GM23338 (cell line): ENCODE data around the gene EVX1. TPM values are rescaled to one million over a fixed set of nuclear protein-coding genes. Genes with fewer than 3 reads are reported as not detected.

Experiments used
- ATAC-seq: fragments of 200-7000 bp; cut with Tn5 transposase; 3 replicates; pipeline ENCODE4 v1.9.1; 2020
- DNase-seq: peaks from one replicate; pipeline ENCODE4 v3.0.0-alpha.2; 2015; ENCODE audit warnings: low spot score
- H2AFZ ChIP-seq: fragments of 200-600 bp; sonication (generic); 2 replicates; pipeline ENCODE4 v1.8.0; 2016; ENCODE audit warnings: antibody characterized with exemption, mild to moderate bottlenecking, moderate library complexity
- H3F3A ChIP-seq: fragments of 200-600 bp; sonication (generic); replicated peaks from 2 replicates; pipeline ENCODE4 v1.8.0; 2017; ENCODE audit warnings: antibody characterized with exemption, mixed run types, low read depth
- H3K27ac ChIP-seq: fragments of 200-600 bp; sonication (generic); 2 replicates; pipeline ENCODE4 v1.6.1; 2016; ENCODE audit warnings: low read depth
- H3K27me3 ChIP-seq: fragments of 200-600 bp; sonication (generic); 2 replicates; pipeline ENCODE4 v1.8.0; 2016; ENCODE audit warnings: mild to moderate bottlenecking, mixed run types, moderate library complexity; ENCODE audit not compliant: insufficient read depth
- H3K36me3 ChIP-seq: fragments of 200-600 bp; sonication (generic); 2 replicates; pipeline ENCODE4 v1.8.0; 2016; ENCODE audit warnings: mild to moderate bottlenecking; ENCODE audit not compliant: insufficient read depth
- H3K4me1 ChIP-seq: fragments of 200-600 bp; sonication (generic); 2 replicates; pipeline ENCODE4 v1.8.0; 2016; ENCODE audit warnings: mild to moderate bottlenecking, moderate library complexity; ENCODE audit not compliant: insufficient read depth
- H3K4me2 ChIP-seq: fragments of 200-600 bp; sonication (generic); 2 replicates; pipeline ENCODE4 v1.7.1; 2017; ENCODE audit warnings: mixed run types
- H3K4me3 ChIP-seq: fragments of 200-600 bp; sonication (generic); 2 replicates; pipeline ENCODE4 v1.6.1; 2016; ENCODE audit warnings: mixed run types
- H3K79me2 ChIP-seq: fragments of 200-600 bp; sonication (generic); replicated peaks from 2 replicates; pipeline ENCODE4 v1.8.0; 2017; ENCODE audit warnings: mild to moderate bottlenecking; ENCODE audit not compliant: insufficient read depth
- H3K9me2 ChIP-seq: fragments of 200-600 bp; sonication (generic); 2 replicates; pipeline ENCODE4 v1.8.0; 2017; ENCODE audit not compliant: insufficient read depth
- H4K20me1 ChIP-seq: fragments of 200-600 bp; sonication (generic); replicated peaks from 2 replicates; pipeline ENCODE4 v1.8.0; 2017; ENCODE audit warnings: mild to moderate bottlenecking; ENCODE audit not compliant: insufficient read depth
- H3K27ac Mint-ChIP-seq: 2 replicates; pipeline ENCODE4 v1.8.0; 2020; ENCODE audit warnings: inconsistent platforms, mild to moderate bottlenecking, moderate library complexity, mixed read lengths
- H3K27me3 Mint-ChIP-seq: 3 replicates; pipeline ENCODE4 v1.8.0; 2022; ENCODE audit warnings: low read depth, mild to moderate bottlenecking, moderate library complexity, mixed read lengths, inconsistent platforms; ENCODE audit not compliant: insufficient read depth, poor library complexity
- H3K36me3 Mint-ChIP-seq: 3 replicates; pipeline ENCODE4 v1.8.0; 2021; ENCODE audit warnings: low read depth, mild to moderate bottlenecking, inconsistent platforms, moderate library complexity, mixed read lengths
- H3K4me1 Mint-ChIP-seq: 3 replicates; pipeline ENCODE4 v1.8.0; 2020; ENCODE audit warnings: mild to moderate bottlenecking, inconsistent platforms, mixed read lengths
- H3K4me3 Mint-ChIP-seq: 3 replicates; pipeline ENCODE4 v1.8.0; 2021; ENCODE audit warnings: moderate library complexity, mild to moderate bottlenecking, inconsistent platforms, mixed read lengths
- H3K9me3 Mint-ChIP-seq: 3 replicates; pipeline ENCODE4 v1.8.0; 2020; ENCODE audit warnings: moderate library complexity, mild to moderate bottlenecking, inconsistent platforms, mixed read lengths
- CREB1 ChIP-seq: fragments of 250-450 bp; sonication (Bioruptor Pico); IDR thresholded peaks from 2 replicates; pipeline ENCODE4 v1.5.0; 2020; ENCODE audit warnings: low read depth, mild to moderate bottlenecking, moderate library complexity
- EZH2 ChIP-seq: fragments of 200-600 bp; sonication (generic); IDR thresholded peaks from one replicate; pipeline ENCODE4 v1.8.0; 2017; ENCODE audit warnings: antibody characterized with exemption, mild to moderate bottlenecking, low read depth; ENCODE audit not compliant: unreplicated experiment
- EZH2phosphoT487 ChIP-seq: fragments of 200-600 bp; sonication (generic); IDR thresholded peaks from one replicate; pipeline ENCODE4 v1.8.1; 2018; ENCODE audit warnings: antibody characterized with exemption; ENCODE audit not compliant: unreplicated experiment
- JUNB ChIP-seq: IDR thresholded peaks from one replicate; pipeline ENCODE4 v1.6.1; 2016; ENCODE audit warnings: antibody characterized with exemption; ENCODE audit not compliant: unreplicated experiment
- NANOG ChIP-seq: IDR thresholded peaks from 2 replicates; pipeline ENCODE4 v1.6.1; 2016; ENCODE audit warnings: antibody characterized with exemption, borderline replicate concordance
- POLR2AphosphoS5 ChIP-seq: IDR thresholded peaks from 2 replicates; pipeline ENCODE4 v1.6.1; 2016; ENCODE audit warnings: antibody characterized with exemption, low read depth
- ZNF114 ChIP-seq: fragments of 250-450 bp; sonication (Bioruptor Pico); IDR thresholded peaks from 2 replicates; pipeline ENCODE4 v1.5.0; 2020; ENCODE audit warnings: mild to moderate bottlenecking, moderate library complexity
- ZNF331 ChIP-seq: fragments of 250-450 bp; sonication (Bioruptor Pico); IDR thresholded peaks from 2 replicates; pipeline ENCODE4 v1.5.0; 2020; ENCODE audit warnings: low read depth, mild to moderate bottlenecking, moderate library complexity
- polyA plus RNA-seq: library from polyadenylated mRNA; unstranded; fragments of >200 nt; fragmentation: Nextera tagmentation; extraction: Ambion mirVana; gene quantifications from 2 replicates; pipeline ENCODE4 v1.2.1, GENCODE V29; 2016
- total RNA-seq: library from RNA; depleted of rRNA; stranded (reverse); fragments of >200 nt; shearing (Covaris generic); gene quantifications from 2 replicates; pipeline ENCODE4 v1.2.3, GENCODE V29; 2014
- TF ChIP-seq, protein P1 (sequence below): fragments of 250-450 bp; sonication (Bioruptor Pico); IDR thresholded peaks from 2 replicates; pipeline ENCODE4 v1.5.0; 2020; ENCODE audit warnings: mild to moderate bottlenecking, moderate library complexity
- TF ChIP-seq, protein P2 (sequence below): IDR thresholded peaks from 2 replicates; pipeline ENCODE4 v1.6.1; 2016; ENCODE audit warnings: antibody characterized with exemption

Gene EVX1
- total and polyA plus RNA-seq, 2 experiments from 2014 or later, result not detected

DNA sequence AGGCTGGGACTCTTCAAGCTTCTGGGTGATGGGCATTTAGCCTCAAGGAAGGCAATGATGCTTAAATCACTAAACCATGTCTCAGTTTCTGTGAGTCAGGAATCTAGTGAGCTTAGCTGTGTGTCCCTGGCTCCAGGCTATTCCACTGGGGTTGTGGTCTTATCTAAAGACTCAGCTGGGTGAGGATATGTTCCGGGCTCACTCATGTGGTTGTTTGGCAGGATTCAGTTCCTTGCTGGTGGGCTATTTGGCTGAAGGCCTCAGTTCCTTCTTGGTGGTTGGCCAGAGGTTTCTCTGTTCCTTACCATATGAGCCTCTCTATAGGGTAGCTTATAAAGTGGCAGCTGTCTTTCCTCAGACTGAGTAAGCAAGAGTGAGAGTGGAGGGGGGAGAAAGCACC is 12.0 kb downstream of the EVX1 start (continued):
- TF ChIP-seq, protein P1, sequence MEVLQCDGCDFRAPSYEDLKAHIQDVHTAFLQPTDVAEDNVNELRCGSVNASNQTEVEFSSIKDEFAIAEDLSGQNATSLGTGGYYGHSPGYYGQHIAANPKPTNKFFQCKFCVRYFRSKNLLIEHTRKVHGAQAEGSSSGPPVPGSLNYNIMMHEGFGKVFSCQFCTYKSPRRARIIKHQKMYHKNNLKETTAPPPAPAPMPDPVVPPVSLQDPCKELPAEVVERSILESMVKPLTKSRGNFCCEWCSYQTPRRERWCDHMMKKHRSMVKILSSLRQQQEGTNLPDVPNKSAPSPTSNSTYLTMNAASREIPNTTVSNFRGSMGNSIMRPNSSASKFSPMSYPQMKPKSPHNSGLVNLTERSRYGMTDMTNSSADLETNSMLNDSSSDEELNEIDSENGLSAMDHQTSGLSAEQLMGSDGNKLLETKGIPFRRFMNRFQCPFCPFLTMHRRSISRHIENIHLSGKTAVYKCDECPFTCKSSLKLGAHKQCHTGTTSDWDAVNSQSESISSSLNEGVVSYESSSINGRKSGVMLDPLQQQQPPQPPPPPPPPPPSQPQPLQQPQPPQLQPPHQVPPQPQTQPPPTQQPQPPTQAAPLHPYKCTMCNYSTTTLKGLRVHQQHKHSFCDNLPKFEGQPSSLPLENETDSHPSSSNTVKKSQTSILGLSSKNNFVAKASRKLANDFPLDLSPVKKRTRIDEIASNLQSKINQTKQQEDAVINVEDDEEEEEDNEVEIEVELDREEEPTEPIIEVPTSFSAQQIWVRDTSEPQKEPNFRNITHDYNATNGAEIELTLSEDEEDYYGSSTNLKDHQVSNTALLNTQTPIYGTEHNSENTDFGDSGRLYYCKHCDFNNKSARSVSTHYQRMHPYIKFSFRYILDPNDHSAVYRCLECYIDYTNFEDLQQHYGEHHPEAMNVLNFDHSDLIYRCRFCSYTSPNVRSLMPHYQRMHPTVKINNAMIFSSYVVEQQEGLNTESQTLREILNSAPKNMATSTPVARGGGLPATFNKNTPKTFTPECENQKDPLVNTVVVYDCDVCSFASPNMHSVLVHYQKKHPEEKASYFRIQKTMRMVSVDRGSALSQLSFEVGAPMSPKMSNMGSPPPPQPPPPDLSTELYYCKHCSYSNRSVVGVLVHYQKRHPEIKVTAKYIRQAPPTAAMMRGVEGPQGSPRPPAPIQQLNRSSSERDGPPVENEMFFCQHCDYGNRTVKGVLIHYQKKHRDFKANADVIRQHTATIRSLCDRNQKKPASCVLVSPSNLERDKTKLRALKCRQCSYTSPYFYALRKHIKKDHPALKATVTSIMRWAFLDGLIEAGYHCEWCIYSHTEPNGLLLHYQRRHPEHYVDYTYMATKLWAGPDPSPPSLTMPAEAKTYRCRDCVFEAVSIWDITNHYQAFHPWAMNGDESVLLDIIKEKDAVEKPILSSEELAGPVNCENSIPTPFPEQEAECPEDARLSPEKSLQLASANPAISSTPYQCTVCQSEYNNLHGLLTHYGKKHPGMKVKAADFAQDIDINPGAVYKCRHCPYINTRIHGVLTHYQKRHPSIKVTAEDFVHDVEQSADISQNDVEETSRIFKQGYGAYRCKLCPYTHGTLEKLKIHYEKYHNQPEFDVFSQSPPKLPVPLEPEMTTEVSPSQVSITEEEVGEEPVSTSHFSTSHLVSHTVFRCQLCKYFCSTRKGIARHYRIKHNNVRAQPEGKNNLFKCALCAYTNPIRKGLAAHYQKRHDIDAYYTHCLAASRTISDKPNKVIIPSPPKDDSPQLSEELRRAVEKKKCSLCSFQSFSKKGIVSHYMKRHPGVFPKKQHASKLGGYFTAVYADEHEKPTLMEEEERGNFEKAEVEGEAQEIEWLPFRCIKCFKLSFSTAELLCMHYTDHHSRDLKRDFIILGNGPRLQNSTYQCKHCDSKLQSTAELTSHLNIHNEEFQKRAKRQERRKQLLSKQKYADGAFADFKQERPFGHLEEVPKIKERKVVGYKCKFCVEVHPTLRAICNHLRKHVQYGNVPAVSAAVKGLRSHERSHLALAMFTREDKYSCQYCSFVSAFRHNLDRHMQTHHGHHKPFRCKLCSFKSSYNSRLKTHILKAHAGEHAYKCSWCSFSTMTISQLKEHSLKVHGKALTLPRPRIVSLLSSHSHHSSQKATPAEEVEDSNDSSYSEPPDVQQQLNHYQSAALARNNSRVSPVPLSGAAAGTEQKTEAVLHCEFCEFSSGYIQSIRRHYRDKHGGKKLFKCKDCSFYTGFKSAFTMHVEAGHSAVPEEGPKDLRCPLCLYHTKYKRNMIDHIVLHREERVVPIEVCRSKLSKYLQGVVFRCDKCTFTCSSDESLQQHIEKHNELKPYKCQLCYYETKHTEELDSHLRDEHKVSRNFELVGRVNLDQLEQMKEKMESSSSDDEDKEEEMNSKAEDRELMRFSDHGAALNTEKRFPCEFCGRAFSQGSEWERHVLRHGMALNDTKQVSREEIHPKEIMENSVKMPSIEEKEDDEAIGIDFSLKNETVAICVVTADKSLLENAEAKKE (CRISPR knock-in tag), result no peak
- TF ChIP-seq EZH2phosphoT487 (no peak), NANOG (no peak)

DNA sequence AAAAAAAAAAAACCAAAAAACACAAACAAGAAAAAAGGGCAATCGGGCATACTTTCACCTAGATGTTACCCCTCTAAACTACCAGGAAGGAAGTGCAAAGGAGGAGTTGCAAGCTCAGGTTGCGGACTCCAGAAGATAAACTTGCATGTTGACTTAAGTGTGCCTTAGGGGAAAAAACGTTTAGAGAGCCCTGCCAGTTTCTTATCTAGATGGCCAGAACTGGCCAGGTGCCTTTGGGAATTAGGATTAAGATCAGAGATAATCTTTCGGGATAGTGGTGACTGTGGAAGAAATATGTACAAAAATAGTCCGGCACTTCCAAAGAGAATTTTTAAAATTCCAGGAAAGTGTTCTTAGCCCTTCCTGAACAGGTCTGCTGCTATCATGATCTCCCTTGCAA is 17.6 kb downstream of the EVX1 start:
- no peaks in the 10 kb centered on the region for H3K36me3 Mint-ChIP-seq
- no peak for DNase-seq
- Histone ChIP-seq H4K20me1 (no peaks in the 10 kb centered on the region), H3K4me2 (no peak overlapping the region), H3K36me3 (no peaks in the 10 kb centered on the region), H3K4me1 (no peaks in the 10 kb centered on the region), H2AFZ (no peak overlapping the region), H3K27ac (no peak overlapping the region), H3K4me3 (no peak overlapping the region), H3F3A (no peaks in the 10 kb centered on the region; the same call in 1 of the 2 replicates), H3K79me2 (no peaks in the 10 kb centered on the region), H3K9me2 (no peaks in the 10 kb centered on the region), H3K27me3 (peaks cover 43% of the 10 kb centered on the region)
- peaks cover 10% of the 10 kb centered on the region for H3K4me1 Mint-ChIP-seq
- peaks cover 22% of the 10 kb centered on the region for H3K27me3 Mint-ChIP-seq
- no peaks in the 10 kb centered on the region; the same call in 2 of the 3 replicates for H3K9me3 Mint-ChIP-seq
- no peak for ATAC-seq
- H3K27ac Mint-ChIP-seq, result no peak overlapping the region
- no peak overlapping the region for H3K4me3 Mint-ChIP-seq
- no peak for TF ChIP-seq ZNF114 (CRISPR knock-in tag)
- no peak for TF ChIP-seq ZNF331 (CRISPR knock-in tag)
- TF ChIP-seq JUNB, result no peak
- TF ChIP-seq, protein P1 (CRISPR knock-in tag), result no peak
- no peak for TF ChIP-seq CREB1
- TF ChIP-seq EZH2, result no peak
- no peak for TF ChIP-seq EZH2phosphoT487
- TF ChIP-seq, protein P2, sequence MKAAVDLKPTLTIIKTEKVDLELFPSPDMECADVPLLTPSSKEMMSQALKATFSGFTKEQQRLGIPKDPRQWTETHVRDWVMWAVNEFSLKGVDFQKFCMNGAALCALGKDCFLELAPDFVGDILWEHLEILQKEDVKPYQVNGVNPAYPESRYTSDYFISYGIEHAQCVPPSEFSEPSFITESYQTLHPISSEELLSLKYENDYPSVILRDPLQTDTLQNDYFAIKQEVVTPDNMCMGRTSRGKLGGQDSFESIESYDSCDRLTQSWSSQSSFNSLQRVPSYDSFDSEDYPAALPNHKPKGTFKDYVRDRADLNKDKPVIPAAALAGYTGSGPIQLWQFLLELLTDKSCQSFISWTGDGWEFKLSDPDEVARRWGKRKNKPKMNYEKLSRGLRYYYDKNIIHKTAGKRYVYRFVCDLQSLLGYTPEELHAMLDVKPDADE, result no peak
- TF ChIP-seq POLR2AphosphoS5, result no peak
